ENCODE data around the gene MMAA.

DNA sequence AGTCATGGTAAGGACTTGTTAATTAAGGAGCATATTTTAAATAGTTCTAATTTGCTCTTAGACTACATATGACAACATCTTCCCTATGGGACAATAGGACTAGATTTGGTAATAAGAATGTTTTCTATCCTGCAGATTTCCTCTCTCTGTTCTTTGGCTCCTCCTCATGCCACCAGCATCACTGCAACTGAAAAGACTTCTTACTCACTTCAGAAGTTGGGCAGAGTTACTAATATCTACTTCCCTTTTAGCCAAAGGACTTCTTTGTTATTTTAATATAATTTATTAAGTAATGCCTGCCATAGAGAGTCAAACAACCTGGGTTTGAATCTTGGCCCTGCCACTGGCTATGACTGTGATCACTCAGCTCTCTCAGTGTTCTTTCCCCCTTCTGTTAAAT, 16.4 kb downstream of the MMAA start:
- TF ChIP-seq CTCF (IDR thresholded peaks at IDR 0.05) (no peak), POLR2A (IDR thresholded peaks at IDR 0.05) (no peak), POLR2AphosphoS5 (IDR thresholded peaks at IDR 0.05) (no peak), EP300 (IDR thresholded peaks at IDR 0.05) (no peak)

All from gastroesophageal sphincter (tissue), 3 donors.